Measurements from ENCODE around the gene FGF7.
"Not testable (repeated sequence)": the region's sequence is repeated elsewhere in the genome, so short reads cannot be mapped to it uniquely, and the experiment has no call there.

The FGF7 gene

GRCh38 chr15:49423021-49423420, at the start of gene FGF7:
Gene FGF7, plus strand, starts transcription at chr15:49423242. Its CDS starts 1,056 bp downstream, at chr15:49424298.
- peak; percentile 29 for DNase-seq (ENCODE audit: low read depth, low spot score)

GRCh38 chr15:49379996-49380395, 43.0 kb upstream of the FGF7 start:
- DNase-seq (ENCODE audit: low read depth, low spot score): no peak

- no peak for DNase-seq (ENCODE audit: low read depth, low spot score)
These were observed 42.1 kb upstream of the FGF7 start for GRCh38 chr15:49380912-49381311.

- DNase-seq (ENCODE audit: low read depth, low spot score): no peak
These were observed 40.6 kb upstream of the FGF7 start for GRCh38 chr15:49382394-49382793.

- no peak for DNase-seq (ENCODE audit: low read depth, low spot score)
These were observed 39.8 kb upstream of the FGF7 start for GRCh38 chr15:49383266-49383665.

DNA sequence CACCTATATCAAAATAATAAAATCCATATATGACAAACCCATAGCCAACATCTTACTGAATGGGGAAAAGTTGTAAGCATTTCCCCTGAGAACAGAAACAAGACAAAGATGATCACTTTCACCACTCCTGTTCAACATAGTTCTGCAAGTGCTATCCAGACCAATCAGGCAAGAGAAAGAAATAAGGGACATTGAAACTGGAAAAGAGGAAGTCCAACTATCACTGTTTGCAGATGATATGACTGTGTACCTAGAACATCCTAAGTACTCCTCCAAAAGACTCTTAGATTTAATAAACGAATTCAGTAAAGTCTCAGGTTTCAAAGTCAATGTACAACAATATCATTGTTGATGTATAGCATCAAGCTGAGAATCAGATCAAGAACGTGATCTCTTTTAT, 35.6 kb upstream of the FGF7 start:
- DNase-seq (ENCODE audit: low read depth, low spot score): no peak

DNA sequence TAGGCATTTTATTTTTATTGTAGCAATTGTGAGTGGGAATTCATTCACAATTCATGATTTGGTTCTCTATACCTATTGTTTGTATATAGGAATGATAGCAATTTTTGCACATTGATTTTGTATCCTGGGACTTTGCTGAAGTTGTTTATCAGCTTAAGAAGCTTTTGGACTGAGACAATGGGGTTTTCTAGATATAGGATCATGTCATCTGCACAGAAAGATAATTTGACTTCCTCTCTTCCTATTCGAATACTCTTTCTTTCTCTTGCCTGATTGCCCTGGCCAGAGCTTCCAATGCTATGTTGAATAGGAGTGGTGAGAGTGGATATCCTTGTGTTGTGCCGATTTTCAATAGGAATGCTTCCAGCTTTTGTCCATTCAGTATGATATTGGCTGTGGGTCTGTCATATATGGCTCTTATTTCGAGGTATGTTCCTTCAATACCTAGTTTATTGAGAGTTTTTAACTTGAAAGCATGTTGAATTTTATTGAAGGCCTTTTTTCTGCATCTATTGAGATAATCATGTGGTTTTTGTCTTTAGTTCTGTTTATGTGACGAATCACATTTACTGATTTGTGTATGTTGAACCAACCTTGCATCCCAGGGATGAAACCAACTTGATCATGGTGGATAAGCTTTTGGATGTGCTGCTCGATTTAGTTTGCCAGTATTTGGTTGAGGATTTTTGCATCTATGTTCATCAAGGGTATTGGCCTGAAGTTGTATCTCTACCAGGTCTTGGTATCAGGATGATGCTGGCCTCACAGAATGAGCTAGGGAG, 20.3 kb upstream of the FGF7 start:
- not testable (repeated sequence) for DNase-seq (ENCODE audit: low read depth, low spot score)

DNA sequence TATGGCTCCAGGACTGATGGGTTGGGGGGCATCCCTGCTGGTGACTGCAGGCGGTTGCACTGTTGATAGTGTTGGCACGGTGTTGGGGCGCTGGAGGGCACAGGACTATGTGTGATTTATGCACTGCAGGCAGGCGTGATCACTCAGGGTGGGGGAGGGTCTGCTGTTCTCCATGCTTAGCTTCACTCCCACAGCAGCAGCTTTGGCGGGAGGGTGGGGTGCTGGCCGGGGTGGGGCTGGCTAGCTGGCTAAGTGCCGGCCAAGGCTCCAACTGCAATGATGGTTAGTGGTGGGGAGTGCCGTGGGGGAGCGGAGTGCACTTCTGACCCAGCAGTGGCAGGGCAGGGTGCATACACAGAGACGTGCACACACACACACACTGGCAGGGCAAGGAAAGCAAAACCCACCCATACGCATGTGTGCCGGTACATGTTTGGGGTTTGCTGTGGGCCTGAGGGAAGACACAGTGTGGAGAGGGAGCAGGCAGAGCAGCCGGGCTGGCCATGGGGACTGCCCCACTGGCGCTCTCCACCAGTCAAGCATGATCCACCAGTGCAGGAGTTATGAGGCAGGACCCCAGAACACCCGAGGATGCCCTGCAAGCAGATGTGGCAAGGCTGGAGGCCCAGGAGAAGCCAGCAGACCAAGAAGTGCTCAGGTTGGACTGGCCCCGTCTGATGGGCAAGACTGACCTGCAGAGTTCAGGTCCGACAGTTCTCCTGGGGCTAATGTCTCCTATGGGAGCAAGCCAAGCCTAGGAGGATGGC, 16.5 kb upstream of the FGF7 start:
- no peak for DNase-seq (ENCODE audit: low read depth, low spot score)

DNA sequence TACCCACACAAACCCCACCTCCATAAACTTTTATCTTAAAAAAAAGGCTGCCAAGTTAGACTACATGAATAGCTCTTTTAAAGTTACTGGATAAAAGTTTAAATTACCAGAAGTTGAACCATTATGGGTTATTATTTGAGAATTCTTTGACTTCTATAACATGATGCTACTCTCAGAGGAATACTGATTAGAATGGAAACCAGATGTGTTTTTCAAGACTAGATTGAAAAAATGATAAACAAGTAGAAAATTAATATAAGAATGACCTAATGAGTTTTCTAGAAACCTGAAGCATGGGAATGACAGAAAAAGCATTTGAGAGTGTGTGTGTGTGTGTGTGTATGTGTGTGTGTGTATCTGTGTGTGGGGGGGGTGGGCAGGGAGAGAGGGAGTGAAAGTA, 12.4 kb upstream of the FGF7 start:
- DNase-seq (ENCODE audit: low read depth, low spot score): no peak

DNA sequence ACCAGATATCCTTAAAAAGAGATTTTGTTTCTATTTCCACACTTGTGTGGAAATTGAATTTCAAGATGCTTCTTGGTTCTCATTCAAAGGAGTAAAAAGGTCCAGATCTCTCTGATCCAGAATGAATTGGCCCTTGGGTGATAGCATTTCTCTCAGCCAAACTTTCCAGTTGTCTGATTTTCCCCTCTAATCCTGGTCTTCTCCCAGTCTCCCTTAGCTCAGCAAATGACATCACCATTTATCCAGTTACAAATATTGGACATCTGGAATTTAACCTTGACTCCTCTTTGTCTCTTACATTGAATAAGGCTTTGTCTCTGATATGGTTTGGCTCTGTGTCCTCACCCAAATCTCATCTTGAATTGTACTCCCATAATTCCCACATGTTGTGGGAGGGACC, 10.2 kb upstream of the FGF7 start:
- DNase-seq (ENCODE audit: low read depth, low spot score): no peak

- DNase-seq (ENCODE audit: low read depth, low spot score): no peak
These were observed 7.9 kb upstream of the FGF7 start for GRCh38 chr15:49415149-49415548.

GRCh38 chr15:49415638-49416037, 7.4 kb upstream of the FGF7 start:
- DNase-seq (ENCODE audit: low read depth, low spot score): peak; percentile 6

GRCh38 chr15:49418811-49419210, 4.2 kb upstream of the FGF7 start:
- DNase-seq (ENCODE audit: low read depth, low spot score): no peak

DNA sequence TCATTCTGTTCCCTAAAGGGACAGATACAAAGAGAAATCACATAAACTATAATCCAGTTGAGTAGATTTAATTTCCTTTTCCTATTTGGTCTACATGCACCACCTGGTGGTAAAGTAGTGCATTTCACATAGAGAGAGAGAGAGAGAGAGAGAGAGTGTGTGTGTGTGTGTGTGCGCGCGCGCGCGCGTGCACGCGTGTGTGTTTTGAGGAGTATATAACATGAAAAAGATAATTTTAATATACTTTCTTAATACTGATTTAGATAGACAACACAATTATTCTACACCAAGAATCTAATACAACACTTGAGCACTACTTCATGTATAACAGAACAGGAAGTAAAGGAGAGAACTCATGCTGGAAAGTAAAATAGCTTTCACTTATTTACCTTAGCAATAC, 1.1 kb upstream of the FGF7 start:
- peak; percentile 69 for DNase-seq (ENCODE audit: low read depth, low spot score)

GRCh38 chr15:49423901-49424550, 984 bp downstream of the FGF7 start:
- no peak for DNase-seq (ENCODE audit: low read depth, low spot score)

- DNase-seq (ENCODE audit: low read depth, low spot score): no peak
These were observed 1.9 kb downstream of the FGF7 start for GRCh38 chr15:49424954-49425353.

DNA sequence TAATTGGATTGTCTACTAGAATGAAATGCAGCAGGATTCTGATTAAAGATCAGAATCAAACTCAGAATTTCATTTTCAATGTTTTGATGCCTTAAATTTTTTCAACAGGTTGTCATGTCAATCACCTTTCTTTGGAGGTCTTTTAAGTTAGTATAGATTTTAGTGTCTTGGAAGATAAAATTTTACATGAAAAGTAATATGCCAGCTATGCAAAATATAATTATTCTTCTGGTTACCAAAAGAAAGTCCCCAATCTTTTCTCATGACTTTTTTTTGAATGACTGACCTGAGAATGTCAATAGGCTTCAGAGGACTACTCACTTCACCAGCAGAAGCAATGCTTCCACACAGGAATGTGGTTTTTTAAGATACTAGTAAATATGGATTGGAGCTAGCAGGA, 4.3 kb downstream of the FGF7 start:
- no peak for DNase-seq (ENCODE audit: low read depth, low spot score)

DNA sequence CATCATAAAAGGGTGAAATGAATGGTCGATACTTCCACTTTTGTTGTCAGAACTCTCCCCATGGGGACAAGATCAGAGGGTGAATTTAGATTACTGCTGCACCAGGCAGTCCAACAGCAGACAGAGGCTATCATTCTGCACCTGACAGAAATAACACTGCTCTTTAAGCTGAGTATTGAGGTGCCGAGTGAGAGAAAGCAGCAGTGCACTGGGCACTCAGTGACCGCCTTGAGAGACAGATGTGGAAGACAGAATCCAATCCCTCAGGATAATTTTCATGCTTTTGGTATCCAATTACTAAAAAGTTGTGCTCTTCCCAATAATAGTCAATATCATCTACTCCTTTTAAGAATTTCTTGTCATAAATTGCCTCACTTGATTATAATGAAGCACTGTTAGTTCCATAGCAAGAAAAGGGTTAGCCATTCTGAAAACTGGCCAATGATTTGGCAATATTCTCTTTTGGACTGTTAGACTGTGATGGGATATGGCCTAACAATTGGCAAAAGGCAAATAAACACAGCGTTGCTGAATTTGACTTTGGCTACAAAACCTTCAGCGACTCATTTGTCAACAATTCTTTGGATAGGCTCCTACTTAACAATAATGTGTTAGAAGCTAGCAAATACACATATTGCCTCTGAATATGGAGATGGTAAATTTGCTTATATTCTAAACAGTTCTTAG, 5.5 kb downstream of the FGF7 start:
- peak; percentile 8 for DNase-seq (ENCODE audit: low read depth, low spot score)

DNA sequence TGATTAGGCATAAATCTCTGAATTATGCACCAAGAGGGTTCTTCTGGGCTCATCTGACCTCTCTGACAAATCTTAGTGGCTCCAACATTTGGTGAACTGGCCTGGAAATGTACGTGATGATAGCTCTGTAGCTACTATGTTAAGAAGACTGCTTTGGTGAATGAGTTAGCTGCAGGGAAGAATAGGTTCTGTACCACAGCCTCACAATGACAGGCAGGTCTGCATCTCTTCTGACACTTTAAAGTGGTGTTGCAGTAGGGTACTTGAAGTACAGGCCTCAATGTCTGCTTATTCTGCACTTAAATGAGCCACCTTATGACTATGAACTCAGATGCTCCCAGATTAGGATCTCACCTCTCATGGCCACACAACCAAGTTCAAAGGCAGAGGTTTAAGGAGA, 7.0 kb downstream of the FGF7 start:
- no peak for DNase-seq (ENCODE audit: low read depth, low spot score)

DNA sequence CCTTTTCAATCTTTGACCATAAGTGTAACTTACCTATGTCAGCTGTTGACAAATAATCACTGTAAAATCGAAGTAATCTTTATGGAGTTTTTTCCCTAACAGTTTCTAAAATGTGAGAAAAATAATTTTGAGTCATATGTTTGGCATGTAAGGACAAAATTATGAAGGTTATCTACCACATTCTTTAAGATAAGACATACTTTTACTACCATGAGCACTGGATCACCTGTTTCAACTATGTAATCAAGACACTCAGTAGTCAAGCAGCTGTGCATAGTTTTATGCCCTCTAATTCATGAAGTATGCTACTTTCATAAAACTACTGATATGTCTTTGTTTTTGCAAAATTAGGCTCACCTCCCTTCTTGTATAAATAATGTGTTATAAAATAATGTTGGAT, 12.1 kb downstream of the FGF7 start:
- DNase-seq (ENCODE audit: low read depth, low spot score): no peak

DNA sequence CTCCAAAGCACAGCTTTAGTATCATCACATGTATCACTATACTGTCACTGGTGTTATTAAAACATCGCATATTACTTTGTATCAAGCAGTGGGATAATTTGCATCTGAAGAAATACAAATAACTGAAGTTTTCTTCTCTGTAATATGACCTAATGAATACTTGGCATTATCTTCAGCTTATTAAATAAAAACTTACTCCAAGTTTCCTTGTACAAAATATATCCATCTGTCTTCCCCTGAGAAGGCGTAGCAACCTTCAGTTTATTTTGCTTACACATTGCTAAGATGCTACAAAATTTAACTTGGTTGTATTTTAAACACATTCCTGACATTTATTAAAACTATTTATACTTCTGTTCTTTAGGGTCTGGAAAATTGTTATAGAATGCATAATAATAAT, 13.7 kb downstream of the FGF7 start:
- no peak for DNase-seq (ENCODE audit: low read depth, low spot score)

All from astrocyte of the hippocampus (primary cell).